ENCODE data around the gene PPP1R11.

DNA sequence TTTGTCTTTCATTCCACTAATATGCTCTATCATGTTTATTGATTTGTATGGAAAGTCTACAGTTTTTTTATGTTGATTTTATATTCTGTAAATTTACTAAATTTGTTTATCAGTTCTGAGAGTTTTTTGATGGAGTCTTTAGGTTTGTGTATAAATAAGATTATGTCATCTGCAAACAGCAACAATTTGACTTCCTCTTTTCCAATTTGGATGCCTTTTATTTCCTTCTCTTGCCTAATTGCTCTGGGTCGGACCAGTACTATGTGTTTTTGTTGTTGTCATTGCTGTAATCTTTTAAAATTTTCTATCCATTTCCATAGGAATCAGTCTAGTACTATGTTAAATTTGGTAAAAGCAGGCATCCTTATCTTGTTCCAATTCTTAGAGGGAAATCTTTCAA is 37.4 kb upstream of the PPP1R11 start:
- TF ChIP-seq ARNTL (CRISPR knock-in tag; IDR thresholded peaks at IDR 0.05; ENCODE audit: borderline replicate concordance, low read depth) (no peak), ZNF565 (CRISPR knock-in tag; conservative IDR thresholded peaks at IDR 0.05; ENCODE audit: low read depth) (no peak), BACH2 (CRISPR knock-in tag; IDR thresholded peaks at IDR 0.05; ENCODE audit: borderline replicate concordance) (no peak), SNAI2 (CRISPR knock-in tag; IDR thresholded peaks at IDR 0.05) (no peak), OSR1 (CRISPR knock-in tag; IDR thresholded peaks at IDR 0.05) (no peak)
- TF ChIP-seq, protein P1, sequence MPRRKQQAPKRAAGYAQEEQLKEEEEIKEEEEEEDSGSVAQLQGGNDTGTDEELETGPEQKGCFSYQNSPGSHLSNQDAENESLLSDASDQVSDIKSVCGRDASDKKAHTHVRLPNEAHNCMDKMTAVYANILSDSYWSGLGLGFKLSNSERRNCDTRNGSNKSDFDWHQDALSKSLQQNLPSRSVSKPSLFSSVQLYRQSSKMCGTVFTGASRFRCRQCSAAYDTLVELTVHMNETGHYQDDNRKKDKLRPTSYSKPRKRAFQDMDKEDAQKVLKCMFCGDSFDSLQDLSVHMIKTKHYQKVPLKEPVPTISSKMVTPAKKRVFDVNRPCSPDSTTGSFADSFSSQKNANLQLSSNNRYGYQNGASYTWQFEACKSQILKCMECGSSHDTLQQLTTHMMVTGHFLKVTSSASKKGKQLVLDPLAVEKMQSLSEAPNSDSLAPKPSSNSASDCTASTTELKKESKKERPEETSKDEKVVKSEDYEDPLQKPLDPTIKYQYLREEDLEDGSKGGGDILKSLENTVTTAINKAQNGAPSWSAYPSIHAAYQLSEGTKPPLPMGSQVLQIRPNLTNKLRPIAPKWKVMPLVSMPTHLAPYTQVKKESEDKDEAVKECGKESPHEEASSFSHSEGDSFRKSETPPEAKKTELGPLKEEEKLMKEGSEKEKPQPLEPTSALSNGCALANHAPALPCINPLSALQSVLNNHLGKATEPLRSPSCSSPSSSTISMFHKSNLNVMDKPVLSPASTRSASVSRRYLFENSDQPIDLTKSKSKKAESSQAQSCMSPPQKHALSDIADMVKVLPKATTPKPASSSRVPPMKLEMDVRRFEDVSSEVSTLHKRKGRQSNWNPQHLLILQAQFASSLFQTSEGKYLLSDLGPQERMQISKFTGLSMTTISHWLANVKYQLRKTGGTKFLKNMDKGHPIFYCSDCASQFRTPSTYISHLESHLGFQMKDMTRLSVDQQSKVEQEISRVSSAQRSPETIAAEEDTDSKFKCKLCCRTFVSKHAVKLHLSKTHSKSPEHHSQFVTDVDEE (CRISPR knock-in tag; IDR thresholded peaks at IDR 0.05), result no peak
